GM21515 (cell line): ENCODE measurements around the gene CAMK4.
"Not testable (repeated sequence)": the region's sequence is repeated elsewhere in the genome, so short reads cannot be mapped to it uniquely, and the experiment has no call there.

Experiments
- ATAC-seq: cut with Tn5 transposase; IDR thresholded peaks from one replicate; pipeline ENCODE4 v1.9.1; 2021; ENCODE audit not compliant: unreplicated experiment

Gene CAMK4

DNA sequence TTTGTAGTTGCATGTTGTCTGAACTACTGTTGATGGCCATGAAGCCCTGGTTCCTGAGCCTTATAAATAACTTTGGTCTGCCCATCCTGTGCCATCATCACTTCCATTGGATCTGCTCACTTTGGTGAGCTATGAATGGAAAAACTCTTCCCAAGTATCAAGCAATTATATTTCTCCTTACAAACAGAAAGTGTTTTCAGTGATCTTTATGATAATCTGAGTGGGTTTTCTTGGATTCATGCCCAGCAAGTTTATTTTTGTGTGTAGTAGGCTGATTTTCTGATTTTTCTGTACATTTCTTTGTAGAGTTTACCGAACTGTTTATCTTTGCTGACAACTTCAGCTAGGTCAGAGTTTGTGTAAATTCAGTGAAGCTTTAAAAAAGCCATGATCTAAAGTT is 31.0 kb downstream of the CAMK4 start:
- peak; percentile 7 for ATAC-seq

DNA sequence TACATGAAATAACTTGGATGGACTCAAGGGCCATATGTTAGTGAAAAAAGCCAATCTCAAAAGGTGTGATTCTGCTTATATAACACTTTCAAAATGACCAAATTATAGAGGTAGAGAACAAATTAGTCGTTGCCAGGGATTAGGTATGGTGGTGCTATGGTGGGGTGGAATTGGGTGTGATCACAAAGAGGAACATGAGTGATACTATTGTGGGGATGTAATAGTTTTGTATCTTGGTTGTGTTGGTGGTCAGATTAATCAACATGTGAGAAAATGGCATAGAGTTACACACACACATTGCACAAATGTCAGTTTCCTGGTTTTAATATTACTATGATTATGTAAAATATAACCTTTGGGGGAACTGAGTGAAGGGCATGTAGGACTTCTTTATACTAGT is 31.9 kb downstream of the CAMK4 start:
- ATAC-seq: no peak

DNA sequence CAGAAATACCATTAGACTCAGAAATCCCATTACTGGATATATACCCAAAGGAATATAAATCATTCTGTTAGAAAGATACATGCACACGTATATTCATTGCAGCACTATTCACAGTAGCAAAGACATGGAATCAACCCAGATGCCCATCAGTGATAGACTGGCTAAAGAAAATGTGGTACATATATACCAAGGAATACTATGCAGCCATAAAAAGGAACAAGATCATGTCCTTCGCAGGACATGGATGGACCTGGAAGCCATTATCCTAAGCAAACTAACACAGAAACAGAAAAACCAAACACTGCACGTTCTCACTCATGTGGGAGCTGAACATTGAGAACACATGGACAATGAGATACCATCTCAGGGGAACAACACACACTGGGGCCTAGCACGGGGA is 33.4 kb downstream of the CAMK4 start:
- ATAC-seq: not testable (repeated sequence)

DNA sequence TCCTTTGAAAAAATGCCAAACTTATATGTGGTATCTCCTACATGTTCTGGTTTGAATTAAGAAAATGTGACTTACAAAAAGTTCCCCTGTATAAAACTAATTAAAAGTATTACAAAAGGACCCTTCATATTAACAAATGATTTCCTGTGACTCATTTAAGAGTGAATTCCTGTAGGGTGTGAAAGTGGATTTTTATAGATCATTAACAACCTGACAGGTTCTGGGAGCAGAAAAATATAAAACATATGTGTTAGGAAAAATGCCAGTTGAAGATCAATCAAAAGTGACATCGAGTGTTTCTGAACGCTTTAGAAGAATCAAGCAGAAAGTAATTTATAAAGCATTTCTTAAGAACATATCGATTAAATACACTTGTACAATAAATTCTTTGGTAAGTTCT is 35.5 kb downstream of the CAMK4 start:
- no peak for ATAC-seq

DNA sequence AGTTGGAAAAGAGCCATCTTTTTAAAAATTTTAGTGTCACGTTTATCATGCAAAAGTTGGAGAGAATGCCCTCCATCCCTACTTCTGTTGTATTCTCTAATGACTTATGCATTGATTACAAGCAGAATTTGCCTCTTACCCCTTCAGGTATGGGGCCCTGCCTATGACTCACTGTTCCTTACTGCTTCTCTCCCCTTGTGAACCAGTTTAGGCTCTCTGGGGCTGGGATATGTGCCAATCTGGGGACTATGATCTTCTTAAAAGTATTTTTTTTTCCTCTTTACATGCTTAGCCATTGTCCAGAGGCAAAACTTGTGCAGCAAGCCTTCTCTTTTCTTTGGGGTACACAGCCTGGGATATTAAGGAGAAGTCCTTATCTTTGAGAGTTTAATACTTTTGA is 37.4 kb downstream of the CAMK4 start:
- ATAC-seq: no peak

DNA sequence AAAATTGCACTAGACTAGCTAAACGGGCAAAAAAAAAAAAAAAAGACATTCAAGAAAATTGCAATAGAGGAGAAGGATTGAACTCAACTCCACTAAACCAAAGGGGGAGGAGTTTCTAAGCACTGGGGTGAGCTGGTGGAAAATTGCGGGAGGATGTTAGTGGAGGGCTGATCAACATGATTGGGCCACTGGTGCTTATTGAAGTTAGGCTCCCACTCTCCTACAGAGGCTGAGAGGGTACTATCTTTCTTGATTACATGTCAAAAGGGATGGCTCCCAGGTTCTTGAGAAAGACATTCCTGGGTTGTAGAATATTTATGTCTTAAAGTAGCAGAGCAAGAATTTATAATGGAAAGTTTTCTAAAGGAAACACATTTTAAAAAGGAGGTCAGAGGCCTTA is 38.0 kb downstream of the CAMK4 start:
- no peak for ATAC-seq

DNA sequence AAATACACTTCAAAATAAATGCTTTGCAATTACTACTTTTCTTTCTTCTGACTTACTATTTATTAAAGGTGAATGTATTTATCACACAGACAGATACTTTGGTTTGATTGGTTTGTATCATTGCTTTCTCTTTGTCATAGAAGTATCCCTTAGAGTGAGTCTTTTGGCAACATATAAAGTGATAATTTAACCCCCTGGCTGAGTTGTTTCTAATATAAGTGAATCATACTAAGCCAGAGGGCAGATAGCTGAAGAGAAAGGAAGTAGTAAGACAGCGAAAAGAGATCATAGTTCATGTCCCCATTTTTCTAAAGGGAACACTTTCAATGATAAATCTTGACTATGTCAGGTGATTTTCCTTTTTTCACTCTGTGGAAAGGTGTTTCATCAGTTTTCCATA is 38.6 kb downstream of the CAMK4 start:
- no peak for ATAC-seq

DNA sequence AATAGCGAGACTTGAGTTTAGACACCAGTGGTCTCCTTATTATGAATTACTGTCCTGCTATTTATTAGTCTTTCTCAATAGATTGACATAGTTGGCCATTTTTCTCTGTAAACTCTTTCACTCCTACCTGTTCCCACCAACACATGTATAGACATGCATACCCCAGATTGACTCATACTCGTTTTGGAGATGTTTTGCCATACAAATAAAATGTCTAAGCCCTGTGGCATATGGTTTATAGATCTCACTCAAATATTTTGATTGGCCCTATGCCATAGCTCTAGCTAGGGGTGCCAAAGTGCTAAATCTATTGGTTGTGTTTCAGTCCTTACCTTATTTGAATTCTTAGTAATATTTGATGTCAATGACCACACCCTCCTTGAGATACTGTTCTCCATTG is 42.3 kb downstream of the CAMK4 start:
- no peak for ATAC-seq

DNA sequence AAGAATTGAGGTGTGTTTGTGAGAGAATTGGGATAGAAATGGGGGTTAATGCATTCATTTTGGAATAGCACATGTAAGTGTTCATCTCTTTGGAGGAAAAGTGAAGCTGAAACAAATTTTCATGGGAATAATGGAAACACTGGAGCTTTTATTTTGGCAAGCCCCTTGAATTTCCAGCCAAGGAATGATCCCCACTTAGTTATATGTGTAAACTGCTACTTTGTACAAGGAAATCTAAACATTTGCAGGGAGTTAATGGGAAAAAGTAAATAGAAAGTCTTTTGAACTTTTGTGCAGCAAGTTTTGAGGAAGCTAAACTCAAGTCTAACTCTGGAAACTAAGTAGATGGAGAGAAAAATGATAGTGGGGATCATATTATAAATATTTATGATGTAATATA is 44.1 kb downstream of the CAMK4 start:
- ATAC-seq: no peak

DNA sequence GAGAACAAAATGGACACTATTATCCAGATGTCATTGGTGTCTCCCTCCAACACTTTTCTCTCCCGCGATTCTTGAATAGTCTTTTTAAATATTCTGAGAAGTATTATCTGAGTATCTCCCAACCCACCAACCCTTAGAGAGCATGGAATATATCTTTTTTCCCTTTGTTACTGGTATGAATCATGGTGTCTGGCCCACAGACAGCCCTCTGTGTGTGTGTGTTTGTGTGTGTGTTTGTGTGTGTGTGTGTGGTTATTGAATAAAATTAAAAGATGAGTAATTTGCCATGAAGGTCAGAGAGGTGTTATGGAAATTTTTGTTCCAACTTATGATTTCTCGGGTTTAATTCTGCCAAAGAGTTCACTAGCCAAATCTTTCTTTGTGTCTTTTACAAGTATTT is 47.7 kb downstream of the CAMK4 start:
- no peak for ATAC-seq

DNA sequence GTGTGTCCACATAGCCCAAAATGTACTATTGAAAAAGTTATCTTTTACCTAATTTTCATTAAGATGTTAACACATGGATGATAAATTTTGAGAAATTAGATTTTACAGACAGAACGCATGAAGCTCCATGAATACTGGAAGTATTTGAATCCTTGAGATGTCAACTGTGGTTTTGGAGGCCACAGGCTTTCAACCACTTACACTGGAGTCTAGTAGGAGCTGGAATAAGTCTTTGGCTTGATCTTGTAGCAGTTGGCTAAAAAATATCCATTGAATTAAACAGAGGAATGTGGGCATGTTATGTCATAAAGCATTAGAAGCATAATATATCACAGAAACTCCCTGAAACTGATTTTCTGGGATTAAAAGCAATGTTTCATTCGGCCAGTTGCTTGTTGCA is 52.9 kb downstream of the CAMK4 start:
- ATAC-seq: no peak

DNA sequence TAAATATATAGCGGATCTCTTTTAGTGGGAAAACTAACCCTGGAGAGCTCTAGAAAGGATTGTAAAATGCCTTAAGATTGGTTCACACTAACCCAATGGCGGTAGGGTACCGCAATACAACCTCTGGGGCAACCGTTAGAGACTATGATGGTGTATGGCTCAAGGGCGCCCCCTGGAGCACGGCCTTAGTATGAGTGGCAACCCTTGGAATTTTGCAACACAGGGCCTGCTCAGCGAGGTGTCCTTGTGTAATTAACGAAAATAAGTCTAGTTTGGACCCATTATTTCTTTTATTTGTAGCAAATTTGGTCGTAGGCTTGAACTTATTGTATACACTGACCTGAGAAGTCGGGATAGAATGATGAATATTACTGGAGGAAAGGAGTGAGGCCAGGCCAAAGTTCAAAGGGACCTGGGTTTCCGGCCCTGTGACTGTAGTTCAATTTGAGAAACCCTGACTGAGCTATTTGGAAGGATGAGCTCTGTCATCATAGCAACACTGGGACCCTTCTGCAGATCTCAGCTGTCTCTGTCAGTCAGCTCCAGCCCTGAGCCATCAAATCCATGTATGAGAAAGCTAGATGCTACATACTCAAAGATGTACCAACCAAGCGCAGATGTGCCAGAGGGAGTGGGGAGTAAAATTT is 54.8 kb downstream of the CAMK4 start:
- peak; percentile 91 for ATAC-seq

DNA sequence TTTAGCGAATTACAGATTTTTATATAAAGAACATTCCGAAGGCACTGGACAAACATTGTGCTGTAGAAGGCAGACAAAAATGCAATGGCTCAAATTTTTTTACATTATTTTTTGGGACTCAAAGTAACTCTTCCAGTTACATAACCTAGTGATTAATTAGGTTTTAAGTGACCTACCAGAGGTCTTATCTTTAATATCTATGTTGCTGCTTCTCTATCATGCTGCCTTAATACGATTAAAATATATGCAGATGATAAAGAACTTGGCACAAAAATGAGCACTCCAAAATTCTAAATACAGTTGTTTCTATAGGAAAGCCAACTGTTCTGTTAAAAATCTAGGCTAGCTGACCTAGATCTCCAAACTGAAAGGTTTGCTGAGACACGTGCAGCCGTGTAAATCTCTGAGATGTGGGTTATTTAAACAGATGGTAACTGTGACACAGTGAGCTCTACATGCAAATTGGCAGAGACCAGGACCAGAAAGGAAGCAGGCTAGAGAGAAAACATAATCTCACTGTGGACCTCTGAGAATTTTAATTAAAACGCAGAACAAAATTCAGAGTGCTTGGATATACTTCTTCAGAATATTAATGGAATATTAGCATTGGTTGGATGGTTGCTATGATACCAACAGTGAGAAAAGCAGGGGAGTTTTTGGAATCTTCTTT is 56.2 kb downstream of the CAMK4 start:
- no peak for ATAC-seq

DNA sequence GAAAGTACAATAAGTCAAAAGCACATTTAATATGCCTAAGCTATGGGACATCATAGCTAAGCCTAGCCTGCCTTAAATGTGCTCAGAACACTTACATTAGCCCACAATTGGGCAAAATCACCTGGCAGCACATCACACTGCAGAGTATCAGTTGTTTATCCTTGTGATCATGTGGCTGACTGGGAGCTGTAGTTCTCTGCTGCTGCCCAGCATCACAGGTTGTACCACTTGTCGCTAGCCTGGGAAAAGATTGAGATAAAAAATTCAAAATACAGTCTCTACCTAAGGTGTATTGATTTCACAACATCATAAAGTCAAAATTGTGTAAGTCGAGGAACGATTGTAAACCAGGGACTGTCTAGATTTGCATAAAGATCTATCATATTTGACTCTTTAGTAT is 58.6 kb downstream of the CAMK4 start:
- no peak for ATAC-seq

DNA sequence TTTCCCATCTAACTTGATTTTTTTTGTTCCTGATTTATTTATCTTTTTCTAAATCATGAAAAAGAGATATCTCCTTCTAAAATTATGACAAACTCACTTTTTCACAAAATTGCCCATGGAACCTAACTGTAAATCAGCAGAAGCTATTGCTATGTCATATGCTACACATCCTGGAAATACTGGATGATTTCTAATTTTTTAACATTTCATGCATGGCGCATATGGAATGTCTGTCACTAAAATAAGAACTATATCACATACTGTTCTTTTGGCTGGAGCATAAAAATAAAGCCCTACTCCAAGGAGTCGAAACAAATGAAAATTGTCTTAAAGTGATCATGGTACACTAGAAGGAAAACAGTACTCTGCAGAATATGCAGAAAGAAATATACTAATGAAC is 60.6 kb downstream of the CAMK4 start:
- ATAC-seq: no peak

DNA sequence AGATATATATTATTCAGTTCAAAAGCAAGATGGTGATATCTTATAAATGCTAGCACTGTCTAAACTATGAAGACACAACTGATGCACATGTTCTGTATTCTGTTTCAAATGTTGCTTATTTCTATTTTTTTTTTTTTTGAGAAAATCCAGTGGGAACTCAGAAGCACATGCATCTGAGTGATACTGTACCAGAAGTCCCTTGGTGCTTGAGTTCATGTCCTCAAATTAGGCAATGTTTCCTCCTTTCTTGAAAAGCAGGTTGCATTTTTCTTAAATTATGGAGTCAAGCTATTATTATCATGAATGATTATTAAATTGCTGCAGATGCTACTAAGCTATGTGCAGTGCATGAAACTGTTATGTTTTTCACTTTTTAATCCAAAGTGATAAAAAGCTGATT is 70.4 kb downstream of the CAMK4 start:
- ATAC-seq: no peak

DNA sequence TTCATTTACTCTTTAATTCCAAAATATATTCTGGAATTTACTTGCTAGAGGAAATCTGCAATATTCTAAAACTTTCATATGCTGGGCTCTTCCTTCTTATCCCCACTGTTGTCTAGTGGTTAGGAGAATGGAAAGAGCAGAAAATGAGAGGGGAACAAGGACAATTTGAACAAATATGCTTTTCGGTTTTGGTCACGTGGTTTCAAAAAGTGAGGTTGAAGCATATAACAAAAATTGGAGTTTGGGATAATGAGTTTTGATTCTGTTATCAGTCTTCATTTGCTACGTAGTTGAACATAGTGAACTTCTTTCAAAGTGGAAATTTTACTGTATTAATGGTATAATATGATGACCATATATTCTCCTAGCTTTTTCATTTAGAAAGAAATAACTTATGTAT is 71.5 kb downstream of the CAMK4 start:
- ATAC-seq: no peak

DNA sequence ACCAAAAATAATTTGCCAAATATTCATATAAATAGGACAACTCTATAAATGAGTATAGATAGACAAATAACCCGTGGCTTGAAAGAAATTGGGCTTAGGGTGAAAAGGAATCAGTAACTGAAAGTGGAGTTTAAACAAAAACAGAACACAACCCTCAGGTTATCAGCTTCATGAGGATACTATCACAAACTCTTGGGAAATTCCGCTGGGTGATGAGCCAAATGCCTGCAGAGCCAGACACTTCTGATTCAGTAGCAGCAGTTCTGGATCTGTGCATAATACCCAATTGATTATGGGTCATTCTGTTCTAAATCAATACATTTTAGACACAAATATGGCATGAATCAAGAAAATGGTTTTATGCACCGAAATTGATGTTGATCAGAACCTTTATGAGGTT is 72.4 kb downstream of the CAMK4 start:
- ATAC-seq: no peak

DNA sequence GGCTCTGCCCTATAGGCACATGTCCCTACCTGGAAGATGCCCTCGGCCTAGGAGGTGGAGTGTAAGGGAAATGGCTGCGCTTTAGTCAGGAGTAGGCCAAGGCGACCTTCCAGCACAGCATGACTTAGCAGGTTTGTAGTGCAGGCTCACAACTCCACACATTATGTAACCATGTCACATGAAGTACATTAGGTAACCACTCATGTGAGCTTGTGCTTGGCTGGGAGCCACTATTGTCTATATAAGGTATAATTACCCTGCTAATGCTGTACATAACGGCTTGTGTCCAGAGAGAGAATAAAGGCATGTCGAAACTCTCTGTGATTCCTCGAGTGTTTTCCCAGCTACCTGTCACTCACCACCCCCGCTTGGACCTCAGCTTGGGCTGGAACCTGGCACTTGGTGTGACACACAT is 74.9 kb downstream of the CAMK4 start:
- ATAC-seq: no peak

DNA sequence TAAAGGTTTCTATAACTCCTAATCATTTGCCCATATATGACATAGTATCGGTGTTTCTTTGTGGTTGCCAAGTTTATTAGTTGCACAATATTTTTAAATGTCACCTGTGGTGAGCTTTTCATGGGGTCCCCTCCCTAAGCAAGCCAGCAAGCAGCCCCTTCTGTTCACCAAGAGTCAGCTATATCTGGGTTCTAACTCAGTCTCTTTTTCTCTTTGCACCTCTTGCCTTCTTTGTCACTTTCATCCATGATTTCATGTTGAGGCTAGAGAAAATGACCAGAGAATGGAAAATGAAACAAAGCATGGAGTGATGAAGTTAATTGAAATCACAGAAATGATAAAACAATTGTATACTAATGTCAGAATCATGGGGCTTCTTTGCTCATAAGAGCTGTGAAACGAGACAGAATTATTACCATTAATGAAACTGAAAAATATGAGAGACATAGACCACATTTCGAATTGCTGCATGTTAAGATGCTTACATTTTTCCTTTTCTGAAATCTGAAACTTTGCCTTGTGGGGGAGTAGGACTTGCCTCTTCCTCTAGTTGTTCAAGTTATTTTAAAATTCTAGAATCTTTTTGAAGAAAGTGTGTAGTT is 75.7 kb downstream of the CAMK4 start:
- ATAC-seq: no peak

DNA sequence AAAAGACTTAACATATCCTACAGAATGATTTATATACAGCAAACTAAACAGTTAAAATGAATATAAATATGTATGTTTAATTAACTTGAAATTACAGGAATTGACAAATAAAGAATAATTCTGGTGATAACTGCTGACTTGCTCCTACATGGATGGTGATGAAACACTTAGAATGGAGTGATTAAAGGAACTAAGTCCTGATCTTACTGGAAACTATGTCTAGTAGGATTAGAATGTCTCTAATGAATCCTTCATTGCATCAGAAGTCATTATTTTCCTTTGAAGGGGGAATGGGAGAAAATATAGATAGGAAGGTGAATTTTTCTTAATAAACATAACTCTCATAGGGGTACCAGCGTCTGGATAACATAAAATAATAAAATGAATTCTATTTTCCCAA is 77.1 kb downstream of the CAMK4 start:
- no peak for ATAC-seq

DNA sequence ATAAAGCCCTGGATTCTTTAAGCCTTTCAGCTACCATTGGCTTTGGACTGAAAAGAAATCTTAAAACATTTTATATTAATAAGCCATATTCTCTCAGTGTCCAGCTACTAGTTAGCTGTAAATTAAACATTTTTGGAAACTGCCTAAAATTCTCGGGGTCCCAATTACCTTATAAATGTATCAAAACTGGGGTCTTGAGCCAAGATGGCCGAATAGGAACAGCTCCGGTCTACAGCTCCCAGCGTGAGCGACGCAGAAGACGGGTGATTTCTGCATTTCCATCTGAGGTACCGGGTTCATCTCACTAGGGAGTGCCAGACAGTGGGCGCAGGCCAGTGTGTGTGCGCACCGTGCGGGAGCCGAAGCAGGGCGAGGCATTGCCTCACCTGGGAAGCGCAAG is 77.9 kb downstream of the CAMK4 start:
- ATAC-seq: not testable (repeated sequence)

DNA sequence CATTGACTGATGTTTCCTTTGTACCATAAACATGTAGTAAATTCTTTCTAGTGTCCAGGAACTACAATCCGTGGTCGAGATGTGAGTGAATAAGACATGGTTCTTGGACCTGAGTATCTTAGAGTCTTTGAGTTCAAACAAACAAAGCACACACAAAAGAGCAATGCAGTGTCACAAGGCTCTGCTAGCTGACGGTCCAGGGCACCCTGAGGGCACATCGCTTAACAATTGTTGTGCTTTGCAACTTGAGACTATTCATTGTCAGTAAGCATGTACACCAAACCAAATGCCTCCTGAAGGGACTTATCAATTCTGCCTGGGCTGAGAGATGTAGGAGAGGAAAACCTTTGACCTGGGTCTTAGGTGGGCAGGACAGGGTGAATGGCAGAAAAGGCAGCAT is 84.8 kb downstream of the CAMK4 start:
- ATAC-seq: no peak
